B cell (primary cell): ENCODE data around the gene PLPPR3.

Source experiments
- CTCF ChIP-seq: fragments of 200-600 bp; IDR thresholded peaks from one replicate; pipeline ENCODE4 v1.8.0; 2022; ENCODE audit warnings: antibody characterized with exemption, mild to moderate bottlenecking
- EZH2 ChIP-seq: IDR thresholded peaks from 2 replicates; pipeline ENCODE4 v1.6.1; 2012; ENCODE audit warnings: borderline replicate concordance, low read depth, mild to moderate bottlenecking, moderate library complexity, low read length; ENCODE audit not compliant: insufficient read depth, poor library complexity, severe bottlenecking

- TF ChIP-seq CTCF = no peak
- TF ChIP-seq EZH2 = no peak
Measured at GRCh38 chr19:863315-863620, 41.5 kb upstream of the PLPPR3 start.
